NCI-H345 treated with DMSO at 0.1 percent for 48 hours (cell line): ENCODE results near the gene STARD13.

Experiments
- DNase-seq: peaks from one replicate; lab custom pipeline; 2025; ENCODE audit not compliant: unreplicated experiment; lab: John Stamatoyannopoulos, UW

STARD13 gene

GRCh38 chr13:33204130-33204927 lies 81.2 kb downstream of the STARD13 start:
- no peak for DNase-seq

- DNase-seq: no peak
These were observed 82.8 kb downstream of the STARD13 start for GRCh38 chr13:33202644-33203169.

- DNase-seq: no peak
These were observed 83.9 kb downstream of the STARD13 start for GRCh38 chr13:33201659-33202058.

DNA sequence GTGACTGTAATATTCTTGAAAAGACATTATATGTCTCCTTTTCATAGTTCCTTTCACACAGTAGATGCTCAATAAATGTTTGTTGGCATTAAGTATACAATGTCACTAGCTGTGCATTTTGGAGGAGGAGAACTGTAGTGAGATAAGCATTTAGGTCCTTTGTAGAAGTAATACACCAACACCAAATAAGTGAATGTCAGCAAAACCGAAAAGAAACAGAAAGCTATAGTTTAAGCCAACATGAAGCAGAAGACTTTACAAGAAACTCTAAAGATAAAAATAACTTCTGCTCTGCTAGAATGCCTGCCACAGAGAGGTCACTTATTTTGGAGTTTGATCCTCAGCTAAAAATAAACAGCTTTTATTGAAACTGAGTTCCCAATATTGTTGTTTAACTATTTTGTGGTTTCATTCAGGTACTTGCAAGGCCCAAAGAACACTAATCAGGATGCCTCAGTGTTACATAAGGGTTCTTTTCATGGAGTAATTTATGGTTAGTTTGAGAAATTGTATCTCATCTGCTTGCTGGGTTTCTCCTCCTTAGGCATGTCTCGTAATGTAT lies 86.2 kb downstream of the STARD13 start:
- no peak for DNase-seq

GRCh38 chr13:33197541-33197971 lies 88.0 kb downstream of the STARD13 start:
- no peak for DNase-seq

DNA sequence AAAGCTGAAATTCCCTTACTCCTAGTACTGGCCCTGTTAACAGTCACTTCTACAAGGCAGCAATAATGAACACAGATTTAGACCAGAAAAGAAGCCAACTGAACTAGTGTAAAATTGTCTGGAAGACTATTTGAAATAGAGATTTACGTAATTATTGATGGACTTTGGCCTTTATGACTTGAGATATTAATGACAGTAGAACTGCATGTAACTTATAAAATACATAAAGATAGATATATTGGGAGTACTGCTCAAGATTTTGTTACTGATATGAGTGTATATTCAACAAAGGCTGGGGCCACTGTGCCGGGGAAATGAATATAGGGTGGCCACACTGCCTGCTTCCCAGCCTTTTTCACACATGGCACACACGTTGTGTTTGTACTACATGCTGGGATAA lies 88.8 kb downstream of the STARD13 start:
- no peak for DNase-seq

DNA sequence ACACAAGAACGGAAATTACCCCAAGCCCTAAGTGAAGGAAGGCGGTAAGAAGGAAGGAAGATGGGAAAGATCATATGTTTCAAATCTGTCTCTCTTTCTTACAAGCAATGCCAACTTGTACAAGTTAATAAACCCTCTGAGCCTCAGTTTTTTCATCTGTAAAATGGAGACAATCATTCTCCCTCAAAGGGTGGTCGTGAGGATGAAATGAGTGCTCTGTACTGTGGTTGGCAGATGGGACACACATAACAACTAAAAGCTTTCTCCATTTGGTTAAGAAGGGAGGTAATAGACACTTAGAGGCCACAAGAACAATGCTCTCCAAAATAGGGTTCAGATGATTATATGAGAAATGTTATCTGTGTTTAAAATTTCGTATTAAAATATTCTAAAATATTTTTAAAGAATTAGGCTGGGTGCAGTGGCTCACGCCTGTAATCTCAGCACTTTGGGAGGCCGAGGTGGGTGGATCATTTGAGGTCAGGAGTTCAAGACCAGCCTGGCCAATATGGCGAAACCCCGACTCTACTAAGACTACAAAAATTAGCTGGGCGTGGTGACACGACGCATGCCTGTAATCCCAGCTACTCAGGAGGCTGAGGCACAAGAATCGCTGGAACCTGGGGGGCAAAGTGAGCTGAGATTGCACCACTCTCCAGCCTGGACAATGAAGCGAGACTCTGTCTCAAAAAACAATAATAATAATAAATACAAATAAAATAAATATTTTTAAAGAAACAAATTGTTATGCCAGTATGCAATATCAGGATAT lies 89.7 kb downstream of the STARD13 start:
- no peak for DNase-seq

GRCh38 chr13:33194820-33195692 lies 90.5 kb downstream of the STARD13 start:
- no peak for DNase-seq

GRCh38 chr13:33193428-33193974 lies 92.1 kb downstream of the STARD13 start:
- DNase-seq: no peak

DNA sequence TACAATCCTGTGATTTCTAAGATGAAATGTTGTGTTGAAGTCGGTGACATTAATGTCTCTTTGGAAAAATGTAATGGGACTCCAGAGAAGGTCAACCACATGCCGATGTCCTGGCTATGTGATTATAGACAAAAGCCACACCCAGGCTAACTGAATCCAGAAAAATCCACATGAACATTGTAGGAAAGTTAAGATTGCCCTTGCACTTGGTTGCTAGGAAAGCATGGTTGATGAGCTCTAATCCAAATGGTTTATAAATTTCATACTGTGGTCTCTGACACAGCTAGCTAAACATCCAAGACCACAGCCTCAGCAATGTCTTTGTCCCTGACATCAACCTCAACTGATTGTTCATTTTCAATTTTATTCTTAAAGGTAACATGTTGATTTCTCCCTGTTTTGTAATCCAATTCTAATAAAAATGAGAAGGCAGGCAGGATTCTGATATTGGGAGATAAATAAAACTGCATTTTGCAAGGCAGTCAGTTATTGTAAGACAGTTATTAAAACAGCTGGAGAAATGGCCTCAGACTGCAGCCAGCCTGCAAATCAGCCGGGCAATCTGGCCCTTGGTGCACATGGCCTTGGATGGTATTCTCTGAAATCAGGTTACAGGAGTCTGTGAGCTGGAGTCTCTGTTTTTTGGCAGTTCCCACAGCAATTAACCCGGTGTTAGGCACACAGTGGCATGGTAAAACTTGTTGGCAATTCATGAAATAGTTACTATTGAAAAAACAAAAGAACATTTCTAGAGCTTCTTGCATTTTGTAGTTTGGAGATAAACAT lies 93.9 kb downstream of the STARD13 start:
- no peak for DNase-seq

DNA sequence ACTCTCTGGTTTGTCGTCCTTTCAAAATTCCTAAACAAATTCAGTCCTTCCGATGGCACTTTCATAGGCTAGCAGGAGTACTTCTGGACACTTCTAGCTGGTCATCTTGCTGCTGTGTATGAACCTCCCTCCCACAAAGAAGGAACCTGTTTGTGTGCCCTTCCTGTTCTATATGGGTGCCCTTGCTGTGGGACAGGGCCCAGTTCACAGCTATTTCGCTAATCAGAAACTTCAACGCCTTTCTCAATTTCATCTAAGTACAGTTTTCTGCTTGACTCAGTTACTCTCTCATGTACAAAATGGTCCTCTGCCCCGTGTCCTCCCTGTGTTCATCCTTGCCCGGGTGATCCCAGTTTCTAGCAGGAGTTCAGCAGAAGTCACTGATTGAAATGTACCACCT lies 96.1 kb downstream of the STARD13 start:
- DNase-seq: no peak

GRCh38 chr13:33188093-33188882 lies 97.3 kb downstream of the STARD13 start:
- no peak for DNase-seq

DNA sequence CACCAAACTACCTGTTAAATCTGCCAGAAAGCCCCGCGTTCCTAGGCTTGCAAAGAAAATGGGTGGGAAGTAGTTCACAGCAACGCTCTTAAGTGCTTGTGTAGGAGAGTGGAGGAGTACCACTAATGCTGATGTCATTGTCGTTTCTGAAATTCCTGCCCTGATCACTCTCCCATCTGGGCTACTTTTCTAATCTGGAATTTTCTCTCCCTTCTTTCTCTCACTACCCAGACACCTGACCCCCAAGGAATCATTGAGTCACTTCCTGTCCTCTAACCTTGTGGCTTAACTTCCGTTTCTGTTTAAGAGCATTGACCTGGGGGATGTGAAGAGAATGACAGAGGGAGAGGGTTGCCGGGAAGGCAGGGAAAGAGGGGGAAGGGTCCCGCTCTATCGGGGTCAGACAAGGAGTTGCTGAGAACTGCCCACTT lies 98.7 kb downstream of the STARD13 start:
- DNase-seq: no peak

- DNase-seq: no peak
These were observed 99.7 kb downstream of the STARD13 start for GRCh38 chr13:33185853-33186252.

- DNase-seq: no peak
These were observed 101.0 kb downstream of the STARD13 start for GRCh38 chr13:33184530-33184929.

- no peak for DNase-seq
These were observed 101.5 kb downstream of the STARD13 start for GRCh38 chr13:33184112-33184490.

- no peak for DNase-seq
These were observed 102.0 kb downstream of the STARD13 start for GRCh38 chr13:33183431-33184111.

GRCh38 chr13:33182729-33183128 lies 102.8 kb downstream of the STARD13 start:
- no peak for DNase-seq
